GM23248 (cell line): Measurements from ENCODE around the gene GPX8. TPM values are rescaled to one million over a fixed set of nuclear protein-coding genes. Genes with fewer than 3 reads are reported as not detected.

ENCODE experiments used
- DNase-seq: peaks from one replicate; pipeline ENCODE4 v3.0.0-alpha.2; 2015
- H2AFZ ChIP-seq: fragments of 200-600 bp; sonication (generic); 2 replicates; pipeline ENCODE4 v1.6.1; 2016; ENCODE audit warnings: antibody characterized with exemption
- H3F3A ChIP-seq: fragments of 200-600 bp; sonication (generic); 2 replicates; pipeline ENCODE4 v1.6.1; 2016; ENCODE audit warnings: mild to moderate bottlenecking, antibody characterized with exemption, mixed run types; ENCODE audit not compliant: insufficient read depth
- H3K27ac ChIP-seq: fragments of 200-600 bp; sonication (generic); 2 replicates; pipeline ENCODE4 v1.5.1; 2016; ENCODE audit warnings: mild to moderate bottlenecking
- H3K27me3 ChIP-seq: fragments of 200-600 bp; sonication (generic); replicated peaks from 2 replicates; pipeline ENCODE4 v1.6.1; 2016; ENCODE audit warnings: mild to moderate bottlenecking; ENCODE audit not compliant: insufficient read depth
- H3K36me3 ChIP-seq: fragments of 200-600 bp; sonication (generic); 2 replicates; pipeline ENCODE4 v1.6.1; 2016; ENCODE audit warnings: low read depth, mild to moderate bottlenecking
- H3K4me1 ChIP-seq: fragments of 200-600 bp; sonication (generic); 2 replicates; pipeline ENCODE4 v1.6.1; 2016; ENCODE audit warnings: mild to moderate bottlenecking; ENCODE audit not compliant: insufficient read depth
- H3K4me2 ChIP-seq: fragments of 200-600 bp; sonication (generic); one replicate; pipeline ENCODE4 v1.6.1; 2016; ENCODE audit warnings: mild to moderate bottlenecking; ENCODE audit not compliant: unreplicated experiment
- H3K4me3 ChIP-seq: fragments of 200-600 bp; sonication (generic); 2 replicates; pipeline ENCODE4 v1.5.1; 2016; ENCODE audit warnings: mild to moderate bottlenecking
- H3K79me2 ChIP-seq: fragments of 200-600 bp; sonication (generic); 2 replicates; pipeline ENCODE4 v1.6.1; 2016; ENCODE audit warnings: mild to moderate bottlenecking; ENCODE audit not compliant: insufficient read depth
- H3K9ac ChIP-seq: fragments of 200-600 bp; sonication (generic); 2 replicates; pipeline ENCODE4 v1.6.1; 2016; ENCODE audit warnings: mild to moderate bottlenecking
- H3K9me2 ChIP-seq: fragments of 200-600 bp; sonication (generic); 2 replicates; pipeline ENCODE4 v1.6.1; 2016; ENCODE audit warnings: mixed run types, mild to moderate bottlenecking, moderate library complexity; ENCODE audit not compliant: insufficient read depth
- H3K9me3 ChIP-seq: fragments of 200-600 bp; sonication (generic); one replicate; pipeline ENCODE4 v1.6.1; 2017; ENCODE audit warnings: low read depth
- H4K20me1 ChIP-seq: fragments of 200-600 bp; sonication (generic); 2 replicates; pipeline ENCODE4 v1.6.0; 2016; ENCODE audit not compliant: insufficient read depth
- EZH2 ChIP-seq: fragments of 200-600 bp; sonication (generic); IDR thresholded peaks from 2 replicates; pipeline ENCODE4 v1.6.1; 2018; ENCODE audit warnings: antibody characterized with exemption, mild to moderate bottlenecking; ENCODE audit not compliant: insufficient read depth, poor library complexity, severe bottlenecking
- EZH2phosphoT487 ChIP-seq: fragments of 200-600 bp; sonication (generic); IDR thresholded peaks from 2 replicates; pipeline ENCODE4 v1.6.1; 2018; ENCODE audit warnings: antibody characterized with exemption, moderate library complexity, mild to moderate bottlenecking, low read depth; ENCODE audit not compliant: insufficient read depth
- WGBS, 2 experiments: methylation state at CpG; one replicate each; pipeline ENCODE4 v1.1.6; 2015 to 2017; ENCODE audit warnings: low lambda C conversion rate in 2 of 2, low coverage in 1 of 2; ENCODE audit errors: missing lambda C conversion rate in 2 of 2; 5-methylcytosine and 5-hydroxymethylcytosine counted together
- in situ Hi-C: fragments of 300-500 bp; cut with MboI; formaldehyde crosslinking; loops from 2 replicates; pipeline ENCODE4 v1.15.0; 2020
- polyA plus RNA-seq: library from polyadenylated mRNA; unstranded; fragments of >200 nt; fragmentation: Nextera tagmentation; extraction: Ambion mirVana; gene quantifications from 2 replicates; pipeline ENCODE4 v1.2.1, GENCODE V29; 2016
- total RNA-seq: library from RNA; depleted of rRNA; stranded (reverse); fragments of >200 nt; shearing (Covaris generic); gene quantifications from 2 replicates; pipeline ENCODE4 v1.2.3, GENCODE V29; 2014

Gene GPX8
- total and polyA plus RNA-seq, 2 experiments from 2014 or later = 233 to 237 TPM

DNA sequence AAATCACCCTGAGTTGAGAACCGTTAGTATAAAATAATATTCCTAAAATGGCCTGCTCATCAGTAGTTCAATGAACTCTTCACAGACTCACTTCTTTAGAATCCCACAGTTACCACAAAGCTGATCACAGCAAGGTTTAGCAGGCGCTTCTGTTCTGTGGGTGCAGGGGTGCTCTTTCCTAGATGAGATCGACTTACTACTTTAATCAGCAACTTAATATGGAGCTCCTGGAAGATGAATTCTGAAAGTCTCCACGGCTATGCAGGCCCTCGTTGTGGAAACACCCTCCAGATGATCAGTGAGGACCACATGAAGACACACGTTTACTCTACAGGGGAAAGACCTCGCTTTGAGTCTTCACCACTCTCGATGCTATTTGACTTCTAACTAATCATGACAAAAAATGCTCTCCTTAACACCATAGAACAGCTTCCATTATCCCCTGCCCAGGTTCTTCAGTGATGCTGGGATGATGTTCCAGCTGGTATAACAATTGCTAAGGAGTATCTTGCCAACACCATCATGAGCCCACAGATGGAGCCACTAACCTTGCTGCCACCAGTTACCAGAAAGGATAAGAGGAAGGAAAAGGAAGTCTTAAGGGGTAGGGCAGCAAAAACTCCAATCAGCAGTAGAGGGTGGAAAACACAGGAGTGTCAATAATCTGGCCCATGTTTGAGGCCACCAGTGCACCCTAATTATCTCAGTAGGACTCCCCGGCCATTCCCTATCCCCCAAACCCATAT lies 17.9 kb upstream of the GPX8 start:
- Histone ChIP-seq H3K4me3 (no peak overlapping the region), H3K9me2 (no peaks in the 10 kb centered on the region), H3K9me3 (no peaks in the 10 kb centered on the region), H3K9ac (no peak overlapping the region), H3K4me2 (no peak overlapping the region), H2AFZ (no peak overlapping the region), H3K27me3 (no peaks in the 10 kb centered on the region), H3K4me1 (no peaks in the 10 kb centered on the region), H3K27ac (no peak overlapping the region), H3K36me3 (no peaks in the 10 kb centered on the region), H4K20me1 (no peaks in the 10 kb centered on the region), H3K79me2 (no peaks in the 10 kb centered on the region), H3F3A (no peaks in the 10 kb centered on the region)
- no peak for DNase-seq
- no peak for TF ChIP-seq EZH2phosphoT487
- no peak for TF ChIP-seq EZH2
- 85 to 86% methylated on average over 9 of the region's 9 CpGs for WGBS, 2 experiments
- in situ Hi-C loops = loop anchor here (10.0 kb wide), 1 partner anchor 197 kb away; no protein-coding TSS in a partner anchor

DNA sequence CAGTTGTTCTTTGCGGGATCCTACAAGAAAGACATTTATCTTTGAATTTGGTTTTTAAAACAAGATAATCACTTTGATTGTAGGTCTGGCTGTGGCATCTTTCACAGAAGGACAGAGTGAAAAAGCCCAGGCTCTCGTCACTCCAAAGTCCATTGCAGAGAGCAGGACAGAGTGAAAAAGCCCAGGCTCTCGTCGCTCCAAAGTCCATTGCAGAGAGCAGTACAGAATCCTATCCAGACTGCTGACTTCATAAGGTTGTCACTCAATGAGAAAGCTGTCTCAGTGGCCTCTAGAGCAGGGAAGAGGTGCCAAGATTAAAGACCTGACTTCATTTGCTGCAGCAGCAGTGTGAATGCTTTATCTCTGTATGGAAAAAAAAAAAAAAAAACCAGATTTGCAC lies 16.3 kb upstream of the GPX8 start:
- Histone ChIP-seq H3K9ac (no peak overlapping the region), H3K79me2 (no peaks in the 10 kb centered on the region), H3K9me3 (no peaks in the 10 kb centered on the region), H2AFZ (no peak overlapping the region), H3K4me2 (no peak overlapping the region), H3K27me3 (no peaks in the 10 kb centered on the region), H4K20me1 (no peaks in the 10 kb centered on the region), H3F3A (no peaks in the 10 kb centered on the region), H3K4me3 (no peak overlapping the region), H3K36me3 (no peaks in the 10 kb centered on the region), H3K4me1 (no peaks in the 10 kb centered on the region), H3K9me2 (no peaks in the 10 kb centered on the region), H3K27ac (no peak overlapping the region)
- 65 to 70% methylated on average over 4 of the region's 4 CpGs for WGBS, 2 experiments
- no peak for TF ChIP-seq EZH2phosphoT487
- TF ChIP-seq EZH2 = no peak
- in situ Hi-C loops = loop anchor here (10.0 kb wide), 1 partner anchor 199 kb away; no protein-coding TSS in a partner anchor
- no peak for DNase-seq

- Histone ChIP-seq H3K4me3 (no peak overlapping the region; the same call in 1 of the 2 replicates), H3K27ac (no peak overlapping the region), H3K36me3 (no peaks in the 10 kb centered on the region), H2AFZ (peak overlapping the region; percentile 58; the same call in 1 of the 2 replicates), H3F3A (no peaks in the 10 kb centered on the region), H3K9ac (no peak overlapping the region), H3K79me2 (no peaks in the 10 kb centered on the region), H3K9me2 (no peaks in the 10 kb centered on the region), H3K4me2 (peak overlapping the region; percentile 55), H3K4me1 (no peaks in the 10 kb centered on the region), H4K20me1 (no peaks in the 10 kb centered on the region), H3K9me3 (no peaks in the 10 kb centered on the region), H3K27me3 (no peaks in the 10 kb centered on the region)
- WGBS, 2 experiments = 76 to 78% methylated on average over 8 of the region's 8 CpGs
- DNase-seq = no peak
- in situ Hi-C loops = loop anchor here (10.0 kb wide), 1 partner anchor 201 kb away; no protein-coding TSS in a partner anchor
- no peak for TF ChIP-seq EZH2
- TF ChIP-seq EZH2phosphoT487 = no peak
Measured at GRCh38 chr5:55146080-55146479, 13.9 kb upstream of the GPX8 start.

- Histone ChIP-seq H3K36me3 (no peaks in the 10 kb centered on the region), H3K9ac (no peak overlapping the region), H3K27me3 (no peaks in the 10 kb centered on the region), H3K4me3 (no peak overlapping the region; the same call in 1 of the 2 replicates), H3K9me3 (no peaks in the 10 kb centered on the region), H2AFZ (peak overlapping the region; percentile 58; the same call in 1 of the 2 replicates), H3K79me2 (no peaks in the 10 kb centered on the region), H3K9me2 (no peaks in the 10 kb centered on the region), H3K27ac (no peak overlapping the region), H3K4me1 (peaks cover 1% of the 10 kb centered on the region; the same call in 1 of the 2 replicates), H4K20me1 (no peaks in the 10 kb centered on the region), H3K4me2 (peak overlapping the region; percentile 55), H3F3A (peaks cover 3% of the 10 kb centered on the region)
- TF ChIP-seq EZH2phosphoT487 (no peak), EZH2 (no peak)
- 10 to 15% methylated on average over 11 of the region's 11 CpGs for WGBS, 2 experiments
- in situ Hi-C loops = loop anchor here (10.0 kb wide), 1 partner anchor 202 kb away; no protein-coding TSS in a partner anchor
- peak; percentile 85 for DNase-seq
Measured at GRCh38 chr5:55146543-55147151, 13.3 kb upstream of the GPX8 start.
